ENCODE results near the gene KRT13. TPM values are rescaled to one million over a fixed set of nuclear protein-coding genes. Genes with fewer than 3 reads are reported as not detected.

Gene KRT13
- total and polyA plus RNA-seq, 8 donors: 0.17 to 29.1 (median 0.48) TPM; not detected in 2

DNA sequence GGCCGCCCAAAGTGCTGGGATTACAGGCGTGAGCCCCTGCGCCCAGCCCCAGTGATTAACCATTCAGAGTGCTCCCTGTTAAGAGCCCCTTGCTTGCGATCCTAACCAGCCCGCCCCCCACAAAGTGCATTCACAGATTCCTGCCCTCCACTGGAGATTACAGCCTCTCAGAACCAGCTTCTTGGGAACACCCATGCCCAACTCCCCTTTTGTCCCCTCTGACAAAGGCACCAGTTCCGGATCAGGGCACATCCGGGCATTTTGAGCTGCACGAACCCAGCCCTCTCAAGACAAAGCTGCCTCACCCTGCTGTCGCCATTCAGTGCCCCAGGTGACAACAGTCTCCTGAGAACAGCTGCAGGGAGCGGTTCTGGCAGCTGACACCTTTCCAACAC, 23.5 kb upstream of the KRT13 start:
- intact Hi-C loops (cut with DNase I): no loop called here
- Histone ChIP-seq H3K4me1 (peaks cover 0 to 6% of the 10 kb centered on the region in 2 donors), H3K4me3 (no peak overlapping the region), H3K27ac (peak overlapping the region; percentile 13 to 86), H3K9me3 (no peaks in the 10 kb centered on the region), H3K27me3 (peaks cover 19 to 74% of the 10 kb centered on the region in 2 donors), H3K36me3 (peaks cover 0 to 7% of the 10 kb centered on the region in 2 donors)
- TF ChIP-seq, protein P1, sequence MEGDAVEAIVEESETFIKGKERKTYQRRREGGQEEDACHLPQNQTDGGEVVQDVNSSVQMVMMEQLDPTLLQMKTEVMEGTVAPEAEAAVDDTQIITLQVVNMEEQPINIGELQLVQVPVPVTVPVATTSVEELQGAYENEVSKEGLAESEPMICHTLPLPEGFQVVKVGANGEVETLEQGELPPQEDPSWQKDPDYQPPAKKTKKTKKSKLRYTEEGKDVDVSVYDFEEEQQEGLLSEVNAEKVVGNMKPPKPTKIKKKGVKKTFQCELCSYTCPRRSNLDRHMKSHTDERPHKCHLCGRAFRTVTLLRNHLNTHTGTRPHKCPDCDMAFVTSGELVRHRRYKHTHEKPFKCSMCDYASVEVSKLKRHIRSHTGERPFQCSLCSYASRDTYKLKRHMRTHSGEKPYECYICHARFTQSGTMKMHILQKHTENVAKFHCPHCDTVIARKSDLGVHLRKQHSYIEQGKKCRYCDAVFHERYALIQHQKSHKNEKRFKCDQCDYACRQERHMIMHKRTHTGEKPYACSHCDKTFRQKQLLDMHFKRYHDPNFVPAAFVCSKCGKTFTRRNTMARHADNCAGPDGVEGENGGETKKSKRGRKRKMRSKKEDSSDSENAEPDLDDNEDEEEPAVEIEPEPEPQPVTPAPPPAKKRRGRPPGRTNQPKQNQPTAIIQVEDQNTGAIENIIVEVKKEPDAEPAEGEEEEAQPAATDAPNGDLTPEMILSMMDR (IDR thresholded peaks at IDR 0.05): no peak
- ATAC-seq (no peak), DNase-seq (no peak)

DNA sequence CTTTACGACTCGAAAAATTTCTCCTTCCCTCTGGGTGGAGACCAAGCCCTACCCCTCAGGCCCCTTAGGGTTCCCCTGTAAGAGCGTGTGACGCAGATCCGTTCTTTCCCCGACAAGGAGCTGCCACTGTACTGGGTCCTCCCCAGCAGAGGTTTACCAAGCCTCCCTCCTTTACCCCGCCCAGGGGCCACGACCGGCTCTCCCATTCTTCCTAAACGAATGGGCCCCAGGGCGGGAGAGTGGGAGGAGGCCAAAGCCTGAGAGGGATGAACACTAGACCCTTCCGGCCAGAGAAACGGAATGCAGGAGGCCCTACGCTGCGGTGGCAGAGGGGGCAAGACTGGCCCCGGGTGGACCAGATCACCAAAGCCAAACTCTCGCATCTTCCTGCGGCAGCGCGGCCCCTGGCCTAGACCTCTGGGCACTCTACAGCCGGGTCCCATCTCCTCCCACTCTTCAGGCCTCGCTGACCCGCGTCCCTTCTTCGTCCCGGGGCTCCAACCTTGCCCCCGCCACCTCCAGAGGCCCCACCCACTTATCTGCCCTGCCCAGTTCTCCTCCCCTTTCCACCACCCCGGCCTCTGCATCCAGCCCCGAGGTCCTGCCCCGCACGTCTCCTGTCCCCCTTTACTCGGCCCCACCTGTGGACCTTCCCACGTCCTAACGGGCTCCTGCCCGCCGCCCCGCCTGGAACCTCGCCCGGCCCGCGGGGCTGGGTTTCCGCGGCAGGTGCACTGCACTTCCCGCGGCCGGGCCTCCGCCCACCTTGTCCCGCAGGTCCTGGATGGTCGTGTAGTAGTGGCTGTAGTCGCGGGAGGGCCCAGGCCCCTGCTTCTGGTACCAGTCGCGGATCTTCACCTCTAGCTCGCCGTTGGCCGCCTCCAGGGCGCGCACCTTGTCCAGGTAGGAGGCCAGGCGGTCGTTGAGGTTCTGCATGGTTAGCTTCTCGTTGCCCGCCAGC, 21.9 kb upstream of the KRT13 start:
- ATAC-seq: peak; percentile 61
- Histone ChIP-seq H3K4me3 (peak overlapping the region; percentile 40 to 43), H3K27ac (peak overlapping the region; percentile 71 to 86), H3K27me3 (peaks cover 19 to 73% of the 10 kb centered on the region in 2 donors), H3K9me3 (no peaks in the 10 kb centered on the region), H3K36me3 (peaks cover 0 to 10% of the 10 kb centered on the region in 2 donors), H3K4me1 (peaks cover 0 to 16% of the 10 kb centered on the region in 2 donors)
- intact Hi-C loops (cut with DNase I): no loop called here
- TF ChIP-seq, protein P1 (IDR thresholded peaks at IDR 0.05): no peak
- DNase-seq: peak in 1 of 4 donors; percentile 80

DNA sequence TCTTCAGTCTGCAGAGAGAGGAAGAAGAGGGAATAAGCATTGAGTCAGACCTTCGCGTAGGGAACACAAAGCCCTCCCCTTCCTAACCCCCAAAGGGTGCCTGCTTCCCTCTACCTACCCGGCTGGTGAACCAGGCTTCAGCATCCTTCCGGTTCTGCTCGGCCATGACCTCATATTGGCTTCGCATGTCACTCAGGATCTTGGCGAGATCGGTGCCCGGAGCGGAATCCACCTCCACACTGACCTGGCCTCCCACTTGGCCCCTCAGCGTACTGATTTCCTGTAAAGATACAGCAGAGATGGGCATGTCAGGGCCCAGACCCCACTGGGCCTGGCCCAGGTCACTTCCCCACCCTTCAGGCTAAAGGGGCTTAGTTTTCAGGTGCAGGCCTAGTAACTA, 18.8 kb upstream of the KRT13 start:
- peaks cover 0 to 22% of the 10 kb centered on the region in 2 donors for H3K4me1 ChIP-seq
- ATAC-seq (no peak), DNase-seq (no peak)
- H3K27ac ChIP-seq: peak overlapping the region in 1 of 2 donors; percentile 33
- peaks cover 19 to 58% of the 10 kb centered on the region in 2 donors for H3K27me3 ChIP-seq
- H3K9me3 ChIP-seq: no peaks in the 10 kb centered on the region
- peak overlapping the region in 1 of 2 donors; percentile 6 for H3K4me3 ChIP-seq
- TF ChIP-seq, protein P1 (IDR thresholded peaks at IDR 0.05): no peak
- intact Hi-C loops (cut with DNase I): no loop called here
- peaks cover 0 to 10% of the 10 kb centered on the region in 2 donors for H3K36me3 ChIP-seq

DNA sequence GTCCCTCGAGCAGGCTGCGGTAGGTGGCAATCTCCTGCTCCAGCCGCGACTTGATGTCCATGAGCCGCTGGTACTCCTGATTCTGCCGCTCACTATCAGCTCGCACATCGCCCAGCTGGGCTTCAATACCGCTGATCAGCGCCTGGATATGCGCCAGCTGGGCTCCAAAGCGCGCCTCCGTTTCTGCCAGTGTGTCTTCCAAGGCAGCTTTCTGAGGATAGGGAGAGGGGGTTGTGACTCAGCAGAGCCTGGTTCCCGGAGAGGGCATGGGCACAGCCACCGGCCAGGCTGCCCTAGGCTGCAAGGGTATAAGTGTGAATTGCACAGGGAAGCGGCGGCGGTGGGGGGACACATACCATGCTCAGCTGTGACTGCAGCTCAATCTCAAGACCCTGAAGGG, 18.4 kb upstream of the KRT13 start:
- intact Hi-C loops (cut with DNase I): no loop called here
- Histone ChIP-seq H3K9me3 (no peaks in the 10 kb centered on the region), H3K36me3 (peaks cover 0 to 10% of the 10 kb centered on the region in 2 donors), H3K27ac (no peak overlapping the region), H3K4me3 (peak overlapping the region in 1 of 2 donors; percentile 6), H3K4me1 (peaks cover 0 to 22% of the 10 kb centered on the region in 2 donors), H3K27me3 (peaks cover 19 to 53% of the 10 kb centered on the region in 2 donors)
- DNase-seq (peak in 1 of 4 donors; percentile 71), ATAC-seq (no peak)
- TF ChIP-seq, protein P1 (IDR thresholded peaks at IDR 0.05): no peak

DNA sequence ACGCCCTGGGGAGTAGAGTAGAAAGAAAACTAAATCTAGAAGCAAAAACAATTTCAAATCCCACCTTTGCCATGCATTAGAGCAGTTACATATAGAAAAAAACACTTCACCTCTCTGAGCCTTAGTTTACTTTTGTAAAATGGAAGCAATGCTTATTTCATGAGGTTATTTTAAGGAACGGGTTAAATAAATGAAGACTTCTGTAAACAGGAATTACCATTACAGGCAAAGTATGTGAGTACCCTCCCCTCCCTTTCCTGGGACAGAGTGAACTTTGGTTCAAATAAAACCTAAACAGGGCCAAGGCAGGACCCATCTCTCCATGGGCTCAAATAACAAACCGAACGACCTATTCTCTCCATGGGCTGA, 17.8 kb upstream of the KRT13 start:
- Histone ChIP-seq H3K9me3 (no peaks in the 10 kb centered on the region), H3K27me3 (peaks cover 16 to 50% of the 10 kb centered on the region in 2 donors), H3K4me3 (no peak overlapping the region), H3K36me3 (peaks cover 0 to 10% of the 10 kb centered on the region in 2 donors), H3K27ac (no peak overlapping the region), H3K4me1 (peaks cover 0 to 19% of the 10 kb centered on the region in 2 donors)
- no peak for ATAC-seq
- no peak for DNase-seq
- intact Hi-C loops (cut with DNase I): no loop called here
- TF ChIP-seq, protein P1 (IDR thresholded peaks at IDR 0.05): no peak
